AG09319 (cell line): ENCODE data around the gene PLA2G1B.

ENCODE experiments used
- DNase-seq: peaks from one replicate; pipeline ENCODE4 v3.0.0-alpha.2; 2010; ENCODE audit warnings: low read depth; ENCODE audit errors: extremely low read depth
- TF ChIP-seq, protein P1 (sequence below): IDR thresholded peaks from 2 replicates; pipeline ENCODE4 v1.5.1; 2011; ENCODE audit warnings: low read depth, mild to moderate bottlenecking, inconsistent platforms, low read length, moderate library complexity

The PLA2G1B gene

DNA sequence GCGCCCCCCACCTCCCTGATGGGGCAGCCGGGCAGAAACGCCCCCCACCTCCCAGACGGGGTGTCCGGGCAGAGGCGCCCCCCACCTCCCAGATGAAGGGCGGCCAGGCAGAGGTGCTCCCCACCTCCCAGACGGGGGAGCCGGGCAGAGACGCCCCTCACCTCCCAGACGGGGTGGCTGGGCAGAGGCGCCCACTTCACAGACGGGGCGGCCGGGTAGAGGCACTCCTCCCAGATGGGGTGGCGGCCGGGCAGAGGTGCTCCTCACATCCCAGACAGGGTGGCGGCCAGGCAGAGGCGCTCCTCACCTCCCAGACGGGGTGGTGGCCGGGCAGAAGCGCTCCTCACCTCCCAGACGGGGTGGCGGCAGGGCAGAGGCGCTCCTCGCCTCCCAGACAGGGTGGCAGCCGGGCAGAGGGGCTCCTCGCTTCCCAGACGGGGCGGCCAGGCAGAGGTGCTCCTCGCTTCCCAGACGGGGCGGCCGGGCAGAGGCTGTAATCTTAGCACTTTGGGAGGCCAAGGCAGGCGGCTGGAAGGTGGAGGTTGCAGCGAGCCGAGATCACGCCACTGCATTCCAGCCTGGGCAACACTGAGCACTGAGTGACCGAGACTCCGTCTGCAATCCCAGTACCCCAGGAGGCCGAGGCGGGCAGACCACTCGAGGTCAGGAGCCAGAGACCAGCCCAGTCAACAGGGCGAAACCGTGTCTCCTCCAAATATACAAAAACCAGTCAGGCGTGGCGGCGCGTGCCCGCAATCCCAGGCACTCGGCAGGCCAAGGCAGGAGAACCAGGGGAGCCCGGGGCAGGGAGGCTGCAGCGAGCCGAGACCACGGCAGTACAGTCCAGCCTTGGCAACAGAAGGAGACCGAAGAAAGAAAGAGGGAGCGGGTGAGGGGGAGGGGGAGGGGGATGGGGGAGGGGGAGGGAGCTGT is 49.2 kb downstream of the PLA2G1B start:
- no peak for DNase-seq
- TF ChIP-seq, protein P1, sequence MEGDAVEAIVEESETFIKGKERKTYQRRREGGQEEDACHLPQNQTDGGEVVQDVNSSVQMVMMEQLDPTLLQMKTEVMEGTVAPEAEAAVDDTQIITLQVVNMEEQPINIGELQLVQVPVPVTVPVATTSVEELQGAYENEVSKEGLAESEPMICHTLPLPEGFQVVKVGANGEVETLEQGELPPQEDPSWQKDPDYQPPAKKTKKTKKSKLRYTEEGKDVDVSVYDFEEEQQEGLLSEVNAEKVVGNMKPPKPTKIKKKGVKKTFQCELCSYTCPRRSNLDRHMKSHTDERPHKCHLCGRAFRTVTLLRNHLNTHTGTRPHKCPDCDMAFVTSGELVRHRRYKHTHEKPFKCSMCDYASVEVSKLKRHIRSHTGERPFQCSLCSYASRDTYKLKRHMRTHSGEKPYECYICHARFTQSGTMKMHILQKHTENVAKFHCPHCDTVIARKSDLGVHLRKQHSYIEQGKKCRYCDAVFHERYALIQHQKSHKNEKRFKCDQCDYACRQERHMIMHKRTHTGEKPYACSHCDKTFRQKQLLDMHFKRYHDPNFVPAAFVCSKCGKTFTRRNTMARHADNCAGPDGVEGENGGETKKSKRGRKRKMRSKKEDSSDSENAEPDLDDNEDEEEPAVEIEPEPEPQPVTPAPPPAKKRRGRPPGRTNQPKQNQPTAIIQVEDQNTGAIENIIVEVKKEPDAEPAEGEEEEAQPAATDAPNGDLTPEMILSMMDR: no peak

DNA sequence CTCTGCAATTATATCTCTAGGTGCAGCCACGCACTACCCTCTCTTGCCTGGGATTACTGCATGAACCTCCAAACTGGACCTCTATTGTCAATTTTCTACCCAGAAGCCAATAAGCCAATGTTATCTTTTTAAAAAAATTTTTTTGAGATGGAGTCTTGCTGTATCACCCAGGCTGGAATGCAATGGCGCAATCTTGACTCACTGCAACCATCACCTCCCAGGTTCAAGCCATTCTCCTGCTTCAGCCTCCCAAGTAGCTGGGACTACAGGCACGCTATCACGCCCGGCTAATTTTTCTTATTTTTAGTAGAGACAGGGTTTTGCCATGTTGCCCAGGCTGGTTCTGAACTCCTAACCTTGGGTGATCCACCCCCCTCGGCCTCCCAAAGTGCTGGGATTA is 50.8 kb downstream of the PLA2G1B start:
- no peak for DNase-seq
- TF ChIP-seq, protein P1: no peak
